Neutrophil (primary cell): Measurements from ENCODE around the gene EGFL8.

Experiments
- H3K27ac ChIP-seq: fragments of 200-600 bp; sonication (generic); 2 replicates; pipeline ENCODE4 v1.5.1; 2016; ENCODE audit warnings: mild to moderate bottlenecking, moderate library complexity
- H3K27me3 ChIP-seq: fragments of 200-600 bp; sonication (generic); 2 replicates; pipeline ENCODE4 v1.6.0; 2016; ENCODE audit warnings: mild to moderate bottlenecking
- H3K36me3 ChIP-seq: fragments of 200-600 bp; sonication (generic); 2 replicates; pipeline ENCODE4 v1.5.1; 2017
- H3K4me1 ChIP-seq, 2 experiments: fragments of 200-600 bp in 1 of 2; sonication (generic) in 1 of 2; 1 replicate in 1 of 2; 2 replicates in 1 of 2; pipeline versions ENCODE4 v1.5.1 to v1.6.1; 2013 to 2016; ENCODE audit warnings: low read depth in 1 of 2, low read length in 1 of 2, mild to moderate bottlenecking in 1 of 2, moderate library complexity in 1 of 2; ENCODE audit not compliant: control insufficient read depth in 1 of 2, insufficient read depth in 1 of 2
- H3K4me3 ChIP-seq, 2 experiments: fragments of 200-600 bp in 1 of 2; sonication (generic) in 1 of 2; 1 replicate in 1 of 2; 2 replicates in 1 of 2; pipeline ENCODE4 v1.5.1; 2013 to 2016; ENCODE audit warnings: low read depth in 1 of 2, low read length in 1 of 2, mild to moderate bottlenecking in 1 of 2, moderate library complexity in 1 of 2
- H3K9me3 ChIP-seq: fragments of 200-600 bp; sonication (generic); 2 replicates; pipeline ENCODE4 v1.5.1; 2016
- CTCF ChIP-seq: fragments of 200-600 bp; sonication (generic); IDR thresholded peaks from 2 replicates; pipeline ENCODE4 v1.5.1; 2016; ENCODE audit warnings: antibody characterized with exemption

EGFL8 gene

GRCh38 chr6:32146687-32147086 is 17.7 kb upstream of the EGFL8 start:
- Histone ChIP-seq H3K36me3 (no peaks in the 10 kb centered on the region), H3K27me3 (peaks cover 59% of the 10 kb centered on the region), H3K4me3 (no peak overlapping the region), H3K27ac (no peak overlapping the region), H3K4me1 (peaks cover 10% of the 10 kb centered on the region in 2 experiments), H3K9me3 (no peaks in the 10 kb centered on the region)
- no peak for TF ChIP-seq CTCF

DNA sequence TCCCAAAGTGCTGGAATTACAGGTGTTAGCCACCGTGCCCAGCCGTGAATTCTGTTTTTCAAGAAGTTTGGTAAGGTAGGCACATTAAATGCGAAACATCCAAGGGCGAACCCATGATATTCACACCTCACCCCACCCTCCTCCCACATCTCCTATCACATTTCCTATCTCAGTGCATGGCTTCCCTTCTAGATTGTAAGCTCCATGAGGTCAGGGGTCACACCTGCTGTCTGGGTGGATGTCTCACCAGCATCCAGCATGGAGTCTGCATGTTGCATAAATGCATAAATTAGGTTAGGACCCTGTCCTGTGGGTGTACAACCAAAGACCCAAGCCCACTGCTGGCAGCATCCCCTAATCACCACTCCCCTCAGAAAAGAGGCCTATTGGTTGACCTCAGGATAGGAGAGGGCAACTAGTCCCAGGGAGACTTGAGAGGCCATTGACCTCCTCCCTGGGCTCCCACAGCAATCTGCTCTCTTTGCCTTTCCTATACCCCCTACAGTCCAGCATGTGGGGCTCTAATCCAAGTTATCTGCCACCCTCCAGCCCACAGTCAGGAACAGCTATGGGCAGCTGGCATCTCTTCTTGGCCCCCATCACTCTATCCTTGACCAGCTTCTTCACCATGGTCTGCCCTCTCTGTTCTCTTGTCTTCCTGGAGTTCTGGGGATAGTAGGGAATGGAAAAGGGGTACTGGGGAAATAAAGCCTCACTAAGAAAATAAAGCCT is 16.8 kb upstream of the EGFL8 start:
- H3K4me1 ChIP-seq = peaks cover 10% of the 10 kb centered on the region in 2 experiments
- H3K27me3 ChIP-seq = peaks cover 68% of the 10 kb centered on the region
- TF ChIP-seq CTCF = peak; percentile 19
- H3K4me3 ChIP-seq = no peak overlapping the region
- H3K9me3 ChIP-seq = no peaks in the 10 kb centered on the region
- no peak overlapping the region for H3K27ac ChIP-seq
- no peaks in the 10 kb centered on the region for H3K36me3 ChIP-seq

GRCh38 chr6:32148289-32149091 is 15.9 kb upstream of the EGFL8 start:
- no peaks in the 10 kb centered on the region for H3K9me3 ChIP-seq
- no peak for TF ChIP-seq CTCF
- peaks cover 77% of the 10 kb centered on the region for H3K27me3 ChIP-seq
- H3K36me3 ChIP-seq = no peaks in the 10 kb centered on the region
- H3K27ac ChIP-seq = no peak overlapping the region
- peak overlapping the region; percentile 40 to 46 for H3K4me3 ChIP-seq
- peaks cover 10 to 12% of the 10 kb centered on the region in 2 experiments for H3K4me1 ChIP-seq

GRCh38 chr6:32149092-32149755 is 15.2 kb upstream of the EGFL8 start:
- Histone ChIP-seq H3K36me3 (no peaks in the 10 kb centered on the region), H3K9me3 (no peaks in the 10 kb centered on the region), H3K27me3 (peaks cover 85% of the 10 kb centered on the region), H3K27ac (no peak overlapping the region), H3K4me3 (peak overlapping the region; percentile 40 to 46), H3K4me1 (peaks cover 16 to 20% of the 10 kb centered on the region in 2 experiments)
- TF ChIP-seq CTCF = no peak

- no peak overlapping the region for H3K4me3 ChIP-seq
- no peaks in the 10 kb centered on the region for H3K9me3 ChIP-seq
- peaks cover 95% of the 10 kb centered on the region for H3K27me3 ChIP-seq
- H3K4me1 ChIP-seq = peaks cover 25 to 27% of the 10 kb centered on the region in 2 experiments
- H3K36me3 ChIP-seq = no peaks in the 10 kb centered on the region
- TF ChIP-seq CTCF = no peak
- H3K27ac ChIP-seq = no peak overlapping the region
Measured at GRCh38 chr6:32149932-32150870, 14.2 kb upstream of the EGFL8 start.
